Measurements from ENCODE around the gene KIRREL1.

- TF ChIP-seq CTCF (IDR thresholded peaks at IDR 0.05; ENCODE audit: insufficient read depth, low read depth, low read length): no peak
- no peak for TF ChIP-seq EZH2 (IDR thresholded peaks at IDR 0.05; ENCODE audit: insufficient read depth, low read length)
Observed at GRCh38 chr1:158071138-158071537, 77.7 kb downstream of the KIRREL1 start.
